HepG2 (cell line): ENCODE data around the gene P2RY6. TPM values are rescaled to one million over a fixed set of nuclear protein-coding genes. Genes with fewer than 3 reads are reported as not detected.

Experiments
- ATAC-seq: fragments of 200-7000 bp; cut with Tn5 transposase; 3 replicates; pipeline ENCODE4 v1.9.1; 2020; ENCODE audit warnings: mild to moderate bottlenecking, moderate library complexity
- BruUV-seq: library from RNA; stranded (reverse); fragments of 400-500 nt; replicated peaks from 2 replicates; lab custom pipeline; 2021; lab: Mats Ljungman, UMichigan
- CTCF ChIA-PET: fragments of 300-600 bp; formaldehyde crosslinking; extraction: SDS; loops from one replicate; lab custom pipeline; 2021; ENCODE audit warnings: low total read pairs, inconsistent platforms, low intra/inter-chr PET ratio; lab: Yijun Ruan, JAX
- POLR2A ChIA-PET: fragments of 350-600 bp; sonication (Branson Sonifier 250); formaldehyde crosslinking; loops from one replicate; lab custom pipeline; 2020; ENCODE audit warnings: antibody characterized with exemption, inconsistent platforms; lab: Yijun Ruan, JAX
- DNase-seq: peaks from one replicate; pipeline ENCODE4 v3.0.0-alpha.2; 2015; ENCODE audit warnings: low spot score
- FAIRE-seq: peaks from 3 replicates; lab custom pipeline; 2011; peaks lifted over from hg19 to GRCh38; lab: Jason Lieb, UNC
- H2AFZ ChIP-seq: one replicate; pipeline ENCODE4 v1.6.1; 2011; ENCODE audit warnings: low read length, inconsistent platforms
- H3K27ac ChIP-seq: fragments of 300-600 bp; 3 replicates; pipeline ENCODE4 v1.8.0; 2011; ENCODE audit warnings: mixed run types, mild to moderate bottlenecking, mixed read lengths, low read length, inconsistent platforms; ENCODE audit not compliant: insufficient read depth; ENCODE audit errors: extremely low read length
- H3K27me3 ChIP-seq, 2 experiments: fragments of 200-600 bp in 1 of 2; 2 replicates in 1 of 2; 3 replicates in 1 of 2; pipeline versions ENCODE4 v1.6.0 to v1.8.0; 2011; ENCODE audit warnings: low read length in 2 of 2, mild to moderate bottlenecking in 2 of 2, moderate library complexity in 2 of 2, inconsistent platforms in 1 of 2; ENCODE audit not compliant: insufficient read depth in 2 of 2, control insufficient read depth in 1 of 2
- H3K36me3 ChIP-seq, 2 experiments: fragments of 200-600 bp in 1 of 2; replicated peaks in 1 of 2; 2 replicates in 1 of 2; 3 replicates in 1 of 2; pipeline versions ENCODE4 v1.5.1 to v1.8.0; 2011; ENCODE audit warnings: low read length in 2 of 2, inconsistent platforms in 1 of 2; ENCODE audit not compliant: insufficient read depth in 2 of 2, control insufficient read depth in 1 of 2
- H3K4me1 ChIP-seq: 2 replicates; pipeline ENCODE4 v1.5.1; 2012; ENCODE audit warnings: low read length, inconsistent platforms; ENCODE audit not compliant: insufficient read depth
- H3K4me2 ChIP-seq: 2 replicates; pipeline ENCODE4 v1.6.0; 2011; ENCODE audit warnings: low read depth, low read length, inconsistent platforms
- H3K4me3 ChIP-seq, 3 experiments: fragments of 200-600 bp in 1 of 3; sonication (generic), shearing (Covaris generic) in 1 of 3; replicated peaks in 1 of 3; 2 replicates each; pipeline ENCODE4 v1.5.1; 2011 to 2016; ENCODE audit warnings: low read length in 3 of 3, inconsistent platforms in 2 of 3, low read depth in 2 of 3, mild to moderate bottlenecking in 2 of 3, control low read depth in 1 of 3, mixed read lengths in 1 of 3; ENCODE audit not compliant: insufficient read depth in 1 of 3
- H3K79me2 ChIP-seq: one replicate; pipeline ENCODE4 v1.6.1; 2011; ENCODE audit warnings: low read length, inconsistent platforms; ENCODE audit not compliant: insufficient read depth
- H3K9ac ChIP-seq: 2 replicates; pipeline ENCODE4 v1.6.0; 2011; ENCODE audit warnings: mild to moderate bottlenecking, low read depth, low read length, inconsistent platforms; ENCODE audit not compliant: insufficient read depth
- H3K9me3 ChIP-seq: 2 replicates; pipeline ENCODE4 v1.5.1; 2012; ENCODE audit warnings: mild to moderate bottlenecking, low read length
- H4K20me1 ChIP-seq: 2 replicates; pipeline ENCODE4 v1.6.0; 2011; ENCODE audit warnings: inconsistent platforms, mild to moderate bottlenecking, low read length, moderate library complexity; ENCODE audit not compliant: insufficient read depth
- KAT8 ChIP-seq: IDR thresholded peaks from 2 replicates; pipeline ENCODE4 v1.6.1; 2016; ENCODE audit warnings: missing genetic modification reagents, missing compliant biosample characterization
- POLR2AphosphoS5 ChIP-seq: IDR thresholded peaks from 2 replicates; pipeline ENCODE4 v1.6.1; 2012; ENCODE audit warnings: low read depth, low read length
- ZFP36L2 ChIP-seq: sonication (generic); formaldehyde crosslinking; IDR thresholded peaks from 2 replicates; pipeline ENCODE4 v1.4.0; 2020; ENCODE audit warnings: missing genetic modification reagents
- ZNF235 ChIP-seq: sonication (generic); formaldehyde crosslinking; IDR thresholded peaks from 2 replicates; pipeline ENCODE4 v1.8.1; 2023; ENCODE audit warnings: mild to moderate bottlenecking, missing genetic modification reagents, borderline replicate concordance
- ZNF513 ChIP-seq: sonication (generic); formaldehyde crosslinking; conservative IDR thresholded peaks from 2 replicates; pipeline ENCODE4 v1.5.0; 2020; ENCODE audit warnings: missing genetic modification reagents
- ZNF687 ChIP-seq: sonication (generic); formaldehyde crosslinking; IDR thresholded peaks from 2 replicates; pipeline ENCODE4 v1.5.1; 2020; ENCODE audit warnings: mild to moderate bottlenecking, missing genetic modification reagents, moderate library complexity
- WGBS: methylation state at CpG from one replicate; pipeline ENCODE4 v1.1.6; 2017; ENCODE audit warnings: low lambda C conversion rate; 5-methylcytosine and 5-hydroxymethylcytosine counted together
- in situ Hi-C: cut with HindIII; loops from 2 replicates; pipeline ENCODE4 v1.10.0; 2017; ENCODE audit warnings: low pct_unique_long_range_greater_than_20kb; ENCODE audit not compliant: extremely low pct_ligation_motif_present
- intact Hi-C: fragments of 100-400 bp; cut with micrococcal nuclease; formaldehyde crosslinking; loops from one replicate; pipeline ENCODE4 v1.10.0; 2022; ENCODE audit not compliant: unreplicated experiment
- polyA plus RNA-seq, 8 experiments: library from polyadenylated mRNA; depleted of rRNA in 3 of 8; stranded (reverse) in 7 of 8; unstranded in 1 of 8; fragments of >200 nt; fragmentation: Illumina TruSeq in 4 of 8; extraction: Trizol in 4 of 8; gene quantifications; 2 replicates each; pipeline versions ENCODE4 v1.2.1 to v1.2.3, GENCODE V29; 2011 to 2016; ENCODE audit warnings: low read depth in 4 of 8, missing spikeins in 1 of 8, mixed read lengths in 1 of 8; ENCODE audit not compliant: insufficient read depth in 1 of 8
- total RNA-seq, 5 experiments: library from RNA; depleted of rRNA; stranded (reverse); fragments of >200 nt; fragmentation: Illumina TruSeq; extraction: Trizol; gene quantifications; 2 replicates each; pipeline ENCODE4 v1.2.3, GENCODE V29; 2016; ENCODE audit warnings: low read depth in 1 of 5

Gene P2RY6
- total and polyA plus RNA-seq, 2 of the 13 experiments (the other 11 are each of a cell fraction or from before 2014, with no cell fraction given) = 0.09 to 0.29 TPM

GRCh38 chr11:73239111-73239521 is 33.0 kb upstream of the P2RY6 start:
- no peak for DNase-seq
- no TSS peak for BruUV-seq
- intact Hi-C loops = no loop called here

More at GRCh38 chr11:73239111-73239521, 33.0 kb upstream of the P2RY6 start:
- TF ChIP-seq ZNF235 (CRISPR knock-in tag) (no peak), ZNF687 (CRISPR knock-in tag) (0 out of 2 replicates have a peak, but pooled peaks have one; percentile 14), ZNF513 (no peak), KAT8 (no peak), POLR2AphosphoS5 (no peak), ZFP36L2 (CRISPR knock-in tag) (no peak)
- TF ChIP-seq, all 625 proteins: peak for 1
- ChIA-PET CTCF (no interaction called here), POLR2A (no interaction called here)
- ATAC-seq (no peak), FAIRE-seq (no peak)
- Histone ChIP-seq H3K36me3 (no peaks in the 10 kb centered on the region), H3K9ac (no peak overlapping the region), H3K4me1 (peaks cover 37% of the 10 kb centered on the region), H3K27me3 (no peaks in the 10 kb centered on the region), H3K4me2 (no peak overlapping the region), H3K79me2 (no peaks in the 10 kb centered on the region), H3K4me3 (no peak overlapping the region), H4K20me1 (no peaks in the 10 kb centered on the region), H3K27ac (no peak overlapping the region), H2AFZ (no peak overlapping the region), H3K9me3 (no peaks in the 10 kb centered on the region)
- in situ Hi-C loops = loop anchor here (5.0 kb wide), 1 partner anchor 52 kb away; no protein-coding TSS in a partner anchor
- WGBS = 71% methylated on average over 5 of the region's 6 CpGs
